Activated CD8-positive, alpha-beta T cell treated with anti-CD3 and anti-CD28 coated beads for 36 hours (primary cell): Measurements from ENCODE around the gene ITSN2. TPM values are rescaled to one million over a fixed set of nuclear protein-coding genes. Genes with fewer than 3 reads are reported as not detected.

Experiments used
- ATAC-seq: fragments of 200-7000 bp; cut with Tn5 transposase; one replicate; pipeline ENCODE4 v1.10.0; 2021; ENCODE audit warnings: mild to moderate bottlenecking, moderate library complexity
- CTCF ChIA-PET: fragments of 350-600 bp; sonication (Branson Sonifier 250); formaldehyde crosslinking; loops from one replicate; lab custom pipeline; 2021; ENCODE audit warnings: antibody characterized with exemption; lab: Charles Lee
- POLR2A ChIA-PET: fragments of 350-600 bp; sonication (Branson Sonifier 250); formaldehyde crosslinking; loops from one replicate; lab custom pipeline; 2021; ENCODE audit warnings: antibody characterized with exemption; lab: Charles Lee
- DNase-seq: peaks from one replicate; pipeline ENCODE4 v3.0.0-alpha.2; 2020
- H3K27ac Mint-ChIP-seq: one replicate; pipeline ENCODE4 v1.8.0; 2021; ENCODE audit warnings: mild to moderate bottlenecking, mixed read lengths
- H3K27me3 Mint-ChIP-seq: one replicate; pipeline ENCODE4 v1.8.0; 2021; ENCODE audit warnings: mixed read lengths
- H3K36me3 Mint-ChIP-seq: one replicate; pipeline ENCODE4 v1.8.0; 2021; ENCODE audit warnings: low read depth, mixed read lengths
- H3K4me1 Mint-ChIP-seq: one replicate; pipeline ENCODE4 v1.8.0; 2021; ENCODE audit warnings: low read depth, mixed read lengths
- H3K4me3 Mint-ChIP-seq: one replicate; pipeline ENCODE4 v1.8.0; 2021; ENCODE audit warnings: mild to moderate bottlenecking, moderate library complexity, mixed read lengths
- H3K9me3 Mint-ChIP-seq: one replicate; pipeline ENCODE4 v1.8.0; 2021; ENCODE audit warnings: mixed read lengths
- CTCF ChIP-seq: fragments of 200-600 bp; IDR thresholded peaks from one replicate; pipeline ENCODE4 v1.8.0; 2022; ENCODE audit warnings: antibody characterized with exemption, mild to moderate bottlenecking
- intact Hi-C: fragments of 100-400 bp; cut with micrococcal nuclease; formaldehyde crosslinking; loops from one replicate; pipeline ENCODE4 v1.10.0; 2022
- total RNA-seq, 2 experiments: library from RNA; stranded (reverse); gene quantifications; one replicate each; pipeline ENCODE4 v1.2.3, GENCODE V29; 2021

ITSN2 gene
- total RNA-seq, 2 experiments from 2014 or later: 44.0 to 48.6 TPM

- no peak for DNase-seq
- H3K4me1 Mint-ChIP-seq: peaks cover 2% of the 10 kb centered on the region
- POLR2A ChIA-PET: no interaction called here
- H3K27ac Mint-ChIP-seq: no peak overlapping the region
- no peaks in the 10 kb centered on the region for H3K36me3 Mint-ChIP-seq
- CTCF ChIA-PET: interaction anchor here (1.0 to 1.7 kb wide), 3 partner anchors 14 to 28 kb away, joined by 3 to 7 read pairs (median 3); no protein-coding TSS in a partner anchor
- intact Hi-C loops: no loop called here
- no peak overlapping the region for H3K4me3 Mint-ChIP-seq
- no peaks in the 10 kb centered on the region for H3K27me3 Mint-ChIP-seq
- no peaks in the 10 kb centered on the region for H3K9me3 Mint-ChIP-seq
- ATAC-seq: no peak
- no peak for TF ChIP-seq CTCF
Observed at GRCh38 chr2:24394998-24395397, 34.7 kb upstream of the ITSN2 start.

- no peaks in the 10 kb centered on the region for H3K4me1 Mint-ChIP-seq
- no peak for TF ChIP-seq CTCF
- ATAC-seq (no peak), DNase-seq (no peak)
- H3K4me3 Mint-ChIP-seq: no peak overlapping the region
- H3K27ac Mint-ChIP-seq: no peak overlapping the region
- POLR2A ChIA-PET: no interaction called here
- CTCF ChIA-PET: no interaction called here
- H3K36me3 Mint-ChIP-seq: no peaks in the 10 kb centered on the region
- intact Hi-C loops: no loop called here
- H3K27me3 Mint-ChIP-seq: no peaks in the 10 kb centered on the region
- no peaks in the 10 kb centered on the region for H3K9me3 Mint-ChIP-seq
Observed at GRCh38 chr2:24392542-24393059, 32.3 kb upstream of the ITSN2 start.

- H3K27ac Mint-ChIP-seq: no peak overlapping the region
- ChIA-PET POLR2A (no interaction called here), CTCF (no interaction called here)
- no peaks in the 10 kb centered on the region for H3K27me3 Mint-ChIP-seq
- no peaks in the 10 kb centered on the region for H3K9me3 Mint-ChIP-seq
- H3K36me3 Mint-ChIP-seq: no peaks in the 10 kb centered on the region
- no peaks in the 10 kb centered on the region for H3K4me1 Mint-ChIP-seq
- no peak overlapping the region for H3K4me3 Mint-ChIP-seq
- ATAC-seq (no peak), DNase-seq (no peak)
- TF ChIP-seq CTCF: no peak
- intact Hi-C loops: no loop called here
Observed at GRCh38 chr2:24385366-24385765, 25.0 kb upstream of the ITSN2 start.

- TF ChIP-seq CTCF: peak; percentile 57
- peak; percentile 67 for ATAC-seq
- no peak overlapping the region for H3K27ac Mint-ChIP-seq
- no peak overlapping the region for H3K4me3 Mint-ChIP-seq
- DNase-seq: peak; percentile 57
- H3K36me3 Mint-ChIP-seq: no peaks in the 10 kb centered on the region
- ChIA-PET CTCF (no interaction called here), POLR2A (interaction anchor here (0.7 kb wide), 1 partner anchor 15 kb away, joined by 3 read pairs; no protein-coding TSS in a partner anchor)
- intact Hi-C loops: no loop called here
- H3K9me3 Mint-ChIP-seq: no peaks in the 10 kb centered on the region
- no peaks in the 10 kb centered on the region for H3K4me1 Mint-ChIP-seq
- no peaks in the 10 kb centered on the region for H3K27me3 Mint-ChIP-seq
Observed at GRCh38 chr2:24382363-24383073, 22.2 kb upstream of the ITSN2 start.

- no peak overlapping the region for H3K27ac Mint-ChIP-seq
- TF ChIP-seq CTCF: no peak
- no peaks in the 10 kb centered on the region for H3K36me3 Mint-ChIP-seq
- H3K4me3 Mint-ChIP-seq: no peak overlapping the region
- DNase-seq (no peak), ATAC-seq (no peak)
- ChIA-PET POLR2A (no interaction called here), CTCF (no interaction called here)
- no peaks in the 10 kb centered on the region for H3K4me1 Mint-ChIP-seq
- H3K9me3 Mint-ChIP-seq: no peaks in the 10 kb centered on the region
- no peaks in the 10 kb centered on the region for H3K27me3 Mint-ChIP-seq
- intact Hi-C loops: no loop called here
Observed at GRCh38 chr2:24380820-24381219, 20.5 kb upstream of the ITSN2 start.
